Osteoblast (primary cell): ENCODE data around the gene ZNF830. TPM values are rescaled to one million over a fixed set of nuclear protein-coding genes. Genes with fewer than 3 reads are reported as not detected.

Experiments used
- DNase-seq: peaks from one replicate; pipeline ENCODE4 v3.0.0; 2011; ENCODE audit warnings: low spot score, mixed read lengths; ENCODE audit not compliant: insufficient read length; ENCODE audit errors: missing footprints
- H2AFZ ChIP-seq: 2 replicates; pipeline ENCODE4 v1.6.0; 2011; ENCODE audit warnings: mild to moderate bottlenecking, low read length
- H3K27ac ChIP-seq: 2 replicates; pipeline ENCODE4 v1.5.1; 2011; ENCODE audit warnings: mild to moderate bottlenecking, low read depth, low read length, moderate library complexity
- H3K27me3 ChIP-seq: 2 replicates; pipeline ENCODE4 v1.6.0; 2012; ENCODE audit warnings: mild to moderate bottlenecking, control low read depth, inconsistent platforms, low read length, moderate library complexity; ENCODE audit not compliant: insufficient read depth
- H3K36me3 ChIP-seq: 2 replicates; pipeline ENCODE4 v1.5.1; 2011; ENCODE audit warnings: mild to moderate bottlenecking, low read length, control low read depth, moderate library complexity; ENCODE audit not compliant: insufficient read depth
- H3K4me1 ChIP-seq: 2 replicates; pipeline ENCODE4 v1.5.1; 2011; ENCODE audit warnings: mild to moderate bottlenecking, low read length, control low read depth, moderate library complexity; ENCODE audit not compliant: insufficient read depth
- H3K4me2 ChIP-seq: 2 replicates; pipeline ENCODE4 v1.6.0; 2011; ENCODE audit warnings: mild to moderate bottlenecking, low read length; ENCODE audit not compliant: insufficient read depth
- H3K4me3 ChIP-seq: fragments of 200-600 bp; sonication (generic); 3 replicates; pipeline ENCODE4 v1.5.1; 2012; ENCODE audit warnings: mild to moderate bottlenecking, low read length, inconsistent platforms; ENCODE audit not compliant: insufficient read depth
- H3K79me2 ChIP-seq: 2 replicates; pipeline ENCODE4 v1.6.0; 2012; ENCODE audit warnings: mild to moderate bottlenecking, low read length, control low read depth, inconsistent platforms; ENCODE audit not compliant: insufficient read depth
- H3K9me3 ChIP-seq: 2 replicates; pipeline ENCODE4 v1.5.1; 2011; ENCODE audit warnings: low read depth, low read length, control low read depth
- H4K20me1 ChIP-seq: 2 replicates; pipeline ENCODE4 v1.6.0; 2012; ENCODE audit warnings: mild to moderate bottlenecking, low read length, control low read depth; ENCODE audit not compliant: insufficient read depth
- total RNA-seq: library from RNA; depleted of rRNA; stranded (reverse); fragments of >200 nt; gene quantifications from 2 replicates; pipeline ENCODE4 v1.2.3, GENCODE V29; 2012
- TF ChIP-seq, protein P1 (sequence below): IDR thresholded peaks from 2 replicates; pipeline ENCODE4 v1.5.1; 2011; ENCODE audit warnings: mild to moderate bottlenecking, low read depth, low read length, moderate library complexity; ENCODE audit errors: extremely low read depth

Gene ZNF830
- total RNA-seq, 1 donor = 10.5 TPM

GRCh38 chr17:35006961-35007360 lies 45.6 kb downstream of the ZNF830 start:
- DNase-seq = no peak
- no peaks in the 10 kb centered on the region for H3K79me2 ChIP-seq
- no peak overlapping the region for H3K4me3 ChIP-seq
- H2AFZ ChIP-seq = no peak overlapping the region
- peaks cover 53% of the 10 kb centered on the region for H3K36me3 ChIP-seq
- TF ChIP-seq, protein P1, sequence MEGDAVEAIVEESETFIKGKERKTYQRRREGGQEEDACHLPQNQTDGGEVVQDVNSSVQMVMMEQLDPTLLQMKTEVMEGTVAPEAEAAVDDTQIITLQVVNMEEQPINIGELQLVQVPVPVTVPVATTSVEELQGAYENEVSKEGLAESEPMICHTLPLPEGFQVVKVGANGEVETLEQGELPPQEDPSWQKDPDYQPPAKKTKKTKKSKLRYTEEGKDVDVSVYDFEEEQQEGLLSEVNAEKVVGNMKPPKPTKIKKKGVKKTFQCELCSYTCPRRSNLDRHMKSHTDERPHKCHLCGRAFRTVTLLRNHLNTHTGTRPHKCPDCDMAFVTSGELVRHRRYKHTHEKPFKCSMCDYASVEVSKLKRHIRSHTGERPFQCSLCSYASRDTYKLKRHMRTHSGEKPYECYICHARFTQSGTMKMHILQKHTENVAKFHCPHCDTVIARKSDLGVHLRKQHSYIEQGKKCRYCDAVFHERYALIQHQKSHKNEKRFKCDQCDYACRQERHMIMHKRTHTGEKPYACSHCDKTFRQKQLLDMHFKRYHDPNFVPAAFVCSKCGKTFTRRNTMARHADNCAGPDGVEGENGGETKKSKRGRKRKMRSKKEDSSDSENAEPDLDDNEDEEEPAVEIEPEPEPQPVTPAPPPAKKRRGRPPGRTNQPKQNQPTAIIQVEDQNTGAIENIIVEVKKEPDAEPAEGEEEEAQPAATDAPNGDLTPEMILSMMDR = no peak
- H4K20me1 ChIP-seq = no peaks in the 10 kb centered on the region
- H3K27me3 ChIP-seq = no peaks in the 10 kb centered on the region
- no peak overlapping the region for H3K4me2 ChIP-seq
- H3K4me1 ChIP-seq = no peaks in the 10 kb centered on the region
- H3K27ac ChIP-seq = no peak overlapping the region
- H3K9me3 ChIP-seq = no peaks in the 10 kb centered on the region

DNA sequence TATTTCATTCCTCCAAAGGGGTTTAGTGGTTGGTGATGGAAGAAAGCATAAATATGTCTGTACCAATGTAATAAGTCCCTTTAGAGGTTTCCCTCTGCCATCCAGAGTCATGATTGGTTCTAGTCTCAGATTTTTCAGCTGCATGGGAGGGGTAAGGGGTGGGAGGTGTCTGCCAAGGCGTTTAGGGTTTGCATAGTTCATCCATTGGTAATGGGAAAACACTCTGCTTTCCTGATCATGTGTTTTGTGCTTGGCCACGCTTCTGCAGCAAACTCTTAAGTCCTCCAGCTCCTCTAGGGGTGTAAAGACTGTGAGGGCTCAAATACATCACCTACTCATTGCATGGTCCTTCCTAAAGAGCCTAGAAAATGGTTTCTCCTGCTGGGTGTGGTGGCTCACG lies 48.8 kb downstream of the ZNF830 start:
- no peaks in the 10 kb centered on the region for H4K20me1 ChIP-seq
- H3K79me2 ChIP-seq = no peaks in the 10 kb centered on the region
- H3K27me3 ChIP-seq = no peaks in the 10 kb centered on the region
- TF ChIP-seq, protein P1 = no peak
- no peak overlapping the region for H3K27ac ChIP-seq
- no peak for DNase-seq
- no peaks in the 10 kb centered on the region for H3K9me3 ChIP-seq
- peaks cover 52% of the 10 kb centered on the region for H3K36me3 ChIP-seq
- no peak overlapping the region for H2AFZ ChIP-seq
- H3K4me1 ChIP-seq = no peaks in the 10 kb centered on the region
- H3K4me2 ChIP-seq = no peak overlapping the region
- H3K4me3 ChIP-seq = no peak overlapping the region

DNA sequence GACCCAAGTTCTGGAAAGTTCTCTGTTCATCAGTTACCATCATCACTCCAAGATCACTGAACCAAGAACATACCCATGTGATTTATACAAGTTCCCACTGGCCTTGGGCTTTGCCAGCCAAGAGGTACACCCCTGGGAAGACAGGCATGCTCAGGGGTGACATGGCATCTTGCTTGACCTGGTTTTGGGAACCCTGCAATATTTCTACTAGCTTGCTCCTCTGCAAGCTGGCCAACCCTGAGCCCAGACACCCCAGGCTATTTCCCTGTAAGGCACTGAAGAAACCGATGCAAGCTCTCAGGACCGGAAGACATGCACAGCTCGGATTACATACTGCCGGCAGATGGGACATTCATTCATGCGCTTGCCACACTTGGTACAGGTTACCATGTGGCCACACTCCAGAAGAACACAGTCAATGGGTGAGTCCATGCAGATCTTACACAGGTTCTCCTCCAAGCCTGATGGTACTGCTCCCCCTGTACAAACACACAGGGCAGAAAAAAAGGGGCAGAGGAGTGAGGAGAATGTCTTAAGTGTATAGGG lies 50.4 kb downstream of the ZNF830 start:
- DNase-seq = no peak
- no peak overlapping the region for H3K4me2 ChIP-seq
- no peaks in the 10 kb centered on the region for H3K27me3 ChIP-seq

More for the DNA sequence above, 50.4 kb downstream of the ZNF830 start:
- H3K9me3 ChIP-seq = no peaks in the 10 kb centered on the region
- H3K36me3 ChIP-seq = peaks cover 54% of the 10 kb centered on the region
- H2AFZ ChIP-seq = no peak overlapping the region
- no peaks in the 10 kb centered on the region for H3K4me1 ChIP-seq
- TF ChIP-seq, protein P1 = no peak
- no peaks in the 10 kb centered on the region for H4K20me1 ChIP-seq
- H3K27ac ChIP-seq = no peak overlapping the region
- H3K79me2 ChIP-seq = no peaks in the 10 kb centered on the region
- no peak overlapping the region for H3K4me3 ChIP-seq

Other genes with a start within 250 kb of the ZNF830 start
- 5.9 and 6.2 TPM in 2 replicates for gene CCT6B, start 80 bp upstream of the ZNF830 start, total RNA-seq
- gene LIG3, start 19.0 kb downstream of the ZNF830 start, total RNA-seq = 22.1 and 26.1 TPM in 2 replicates
- gene RFFL, start 102.2 kb downstream of the ZNF830 start, total RNA-seq = 15.2 and 15.6 TPM in 2 replicates
- 14.8 and 19.7 TPM in 2 replicates for gene RAD51D, start 158.3 kb downstream of the ZNF830 start, total RNA-seq
- gene FNDC8, start 160.1 kb downstream of the ZNF830 start, total RNA-seq = not detected in 2 replicates
- 13.3 and 15.6 TPM in 2 replicates for gene NLE1, start 180.8 kb downstream of the ZNF830 start, total RNA-seq
- gene UNC45B, start 186.3 kb downstream of the ZNF830 start, total RNA-seq = not detected in 2 replicates
- not detected in 2 replicates for gene SLC35G3, start 232.9 kb downstream of the ZNF830 start, total RNA-seq